RWPE2 (cell line): ENCODE measurements around the gene C1QL2.
A peak's percentile ranks its signal among the peaks of the same experiment; 100 is the strongest.

Source experiments
- ATAC-seq: fragments of 200-7000 bp; cut with Tn5 transposase; 3 replicates; pipeline ENCODE4 v1.9.1; 2021; ENCODE audit warnings: low read depth
- DNase-seq: peaks from one replicate; pipeline ENCODE4 v3.0.0-alpha.2; 2020; ENCODE audit warnings: low spot score
- H3K27ac ChIP-seq: fragments of 450-650 bp; 2 replicates; pipeline ENCODE4 v1.5.1; 2017; ENCODE audit warnings: mild to moderate bottlenecking; ENCODE audit not compliant: poor library complexity, severe bottlenecking
- H3K27me3 ChIP-seq: fragments of 250-450 bp; sonication (Bioruptor Pico); 2 replicates; pipeline ENCODE4 v1.5.1; 2021; ENCODE audit warnings: mild to moderate bottlenecking, moderate library complexity; ENCODE audit not compliant: insufficient read depth, poor library complexity, severe bottlenecking
- H3K36me3 ChIP-seq: fragments of 250-450 bp; sonication (Bioruptor Pico); 2 replicates; pipeline ENCODE4 v1.5.1; 2020; ENCODE audit warnings: low read depth, mild to moderate bottlenecking, moderate library complexity
- H3K4me1 ChIP-seq: fragments of 250-450 bp; sonication (Bioruptor Pico); 2 replicates; pipeline ENCODE4 v1.5.1; 2021; ENCODE audit warnings: mild to moderate bottlenecking, moderate library complexity; ENCODE audit not compliant: insufficient read depth, poor library complexity, severe bottlenecking
- H3K4me3 ChIP-seq: fragments of 250-450 bp; sonication (Bioruptor Pico); 2 replicates; pipeline ENCODE4 v1.5.1; 2021; ENCODE audit warnings: mild to moderate bottlenecking, moderate library complexity; ENCODE audit not compliant: severe bottlenecking
- H3K9me3 ChIP-seq: fragments of 250-450 bp; sonication (Bioruptor Pico); 2 replicates; pipeline ENCODE4 v1.5.1; 2021; ENCODE audit warnings: mild to moderate bottlenecking, moderate library complexity; ENCODE audit not compliant: severe bottlenecking
- TF ChIP-seq, protein P1 (sequence below): fragments of 450-650 bp; IDR thresholded peaks from one replicate; pipeline ENCODE4 v1.5.1; 2017; ENCODE audit warnings: mild to moderate bottlenecking, moderate library complexity; ENCODE audit not compliant: poor library complexity, severe bottlenecking

The C1QL2 gene

DNA sequence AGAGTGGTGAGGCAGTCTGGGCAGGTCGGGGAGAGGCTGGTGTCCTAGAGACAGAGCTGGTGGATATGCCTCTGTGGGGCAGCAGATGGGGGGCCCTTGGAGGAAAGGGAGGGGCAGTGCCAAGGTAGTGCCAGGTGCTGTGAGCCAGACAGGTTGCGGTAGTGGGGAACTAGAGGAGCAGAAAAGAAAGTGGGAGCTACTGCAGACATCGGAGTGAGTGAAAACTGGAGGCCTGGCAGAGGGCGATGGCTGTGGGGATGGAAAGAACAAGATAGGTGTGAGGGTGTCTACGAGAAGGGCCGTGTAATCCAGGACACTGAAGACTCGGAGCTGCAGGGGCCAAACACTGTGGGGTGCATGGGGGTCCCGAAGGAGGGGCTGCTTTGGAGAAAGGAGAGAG is 21.7 kb downstream of the C1QL2 start:
- ATAC-seq, result no peak
- Histone ChIP-seq H3K27me3 (peaks cover 36% of the 10 kb centered on the region), H3K4me1 (no peaks in the 10 kb centered on the region), H3K27ac (no peak overlapping the region), H3K4me3 (no peak overlapping the region), H3K36me3 (no peaks in the 10 kb centered on the region), H3K9me3 (no peaks in the 10 kb centered on the region)
- DNase-seq, result no peak
- TF ChIP-seq, protein P1, sequence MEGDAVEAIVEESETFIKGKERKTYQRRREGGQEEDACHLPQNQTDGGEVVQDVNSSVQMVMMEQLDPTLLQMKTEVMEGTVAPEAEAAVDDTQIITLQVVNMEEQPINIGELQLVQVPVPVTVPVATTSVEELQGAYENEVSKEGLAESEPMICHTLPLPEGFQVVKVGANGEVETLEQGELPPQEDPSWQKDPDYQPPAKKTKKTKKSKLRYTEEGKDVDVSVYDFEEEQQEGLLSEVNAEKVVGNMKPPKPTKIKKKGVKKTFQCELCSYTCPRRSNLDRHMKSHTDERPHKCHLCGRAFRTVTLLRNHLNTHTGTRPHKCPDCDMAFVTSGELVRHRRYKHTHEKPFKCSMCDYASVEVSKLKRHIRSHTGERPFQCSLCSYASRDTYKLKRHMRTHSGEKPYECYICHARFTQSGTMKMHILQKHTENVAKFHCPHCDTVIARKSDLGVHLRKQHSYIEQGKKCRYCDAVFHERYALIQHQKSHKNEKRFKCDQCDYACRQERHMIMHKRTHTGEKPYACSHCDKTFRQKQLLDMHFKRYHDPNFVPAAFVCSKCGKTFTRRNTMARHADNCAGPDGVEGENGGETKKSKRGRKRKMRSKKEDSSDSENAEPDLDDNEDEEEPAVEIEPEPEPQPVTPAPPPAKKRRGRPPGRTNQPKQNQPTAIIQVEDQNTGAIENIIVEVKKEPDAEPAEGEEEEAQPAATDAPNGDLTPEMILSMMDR, result no peak

DNA sequence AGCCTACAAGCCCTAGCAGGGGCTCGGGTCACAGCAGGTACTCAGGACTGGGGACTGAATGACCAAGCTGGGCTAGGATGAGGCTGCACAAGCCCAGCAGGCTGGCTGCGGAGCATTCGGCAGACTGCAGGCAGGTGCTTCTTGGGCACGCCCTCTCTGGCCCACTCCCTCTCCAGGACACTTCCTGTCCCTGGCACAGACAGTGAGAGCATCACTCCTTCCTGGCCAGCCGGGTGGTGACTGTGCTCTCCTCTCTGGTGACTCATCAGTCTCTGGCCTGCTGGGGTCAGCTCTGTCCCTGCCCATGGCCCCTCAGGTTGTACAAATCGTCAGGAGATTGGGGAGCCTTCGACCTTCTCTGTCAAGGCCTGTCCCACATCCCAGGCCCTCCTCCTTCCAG is 22.5 kb downstream of the C1QL2 start:
- Histone ChIP-seq H3K27me3 (peaks cover 37% of the 10 kb centered on the region), H3K4me1 (no peaks in the 10 kb centered on the region), H3K27ac (no peak overlapping the region), H3K4me3 (no peak overlapping the region), H3K36me3 (no peaks in the 10 kb centered on the region), H3K9me3 (no peaks in the 10 kb centered on the region)
- DNase-seq, result no peak
- ATAC-seq, result peak; percentile 59; the same call in 2 of the 3 replicates
- TF ChIP-seq, protein P1, result no peak

GRCh38 chr2:119134775-119135174 is 23.8 kb downstream of the C1QL2 start:
- TF ChIP-seq, protein P1, result no peak
- Histone ChIP-seq H3K36me3 (no peaks in the 10 kb centered on the region), H3K9me3 (no peaks in the 10 kb centered on the region), H3K4me1 (no peaks in the 10 kb centered on the region), H3K27ac (no peak overlapping the region), H3K4me3 (no peak overlapping the region), H3K27me3 (peaks cover 42% of the 10 kb centered on the region)
- DNase-seq (no peak), ATAC-seq (no peak)

DNA sequence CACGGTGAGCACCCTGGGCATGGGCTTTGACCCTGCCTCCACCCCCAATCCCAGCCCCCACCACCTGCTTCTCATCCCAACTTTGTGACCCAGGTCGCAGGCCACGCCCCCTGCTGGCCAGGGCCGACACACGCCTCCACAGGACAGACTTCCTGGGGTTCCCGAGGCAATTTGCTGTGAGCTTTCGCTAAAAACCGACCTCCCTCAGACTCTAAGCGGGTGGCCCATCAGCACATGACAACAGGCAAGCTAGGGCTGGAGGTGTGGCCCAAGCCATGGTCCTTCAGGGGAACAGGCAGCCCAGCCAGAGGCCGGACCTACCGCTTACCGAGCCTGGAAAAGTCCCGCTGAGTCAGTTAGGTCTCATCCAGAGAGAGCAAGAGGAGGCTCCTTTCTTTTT is 31.9 kb downstream of the C1QL2 start:
- H3K4me3 ChIP-seq, result no peak overlapping the region

DNA sequence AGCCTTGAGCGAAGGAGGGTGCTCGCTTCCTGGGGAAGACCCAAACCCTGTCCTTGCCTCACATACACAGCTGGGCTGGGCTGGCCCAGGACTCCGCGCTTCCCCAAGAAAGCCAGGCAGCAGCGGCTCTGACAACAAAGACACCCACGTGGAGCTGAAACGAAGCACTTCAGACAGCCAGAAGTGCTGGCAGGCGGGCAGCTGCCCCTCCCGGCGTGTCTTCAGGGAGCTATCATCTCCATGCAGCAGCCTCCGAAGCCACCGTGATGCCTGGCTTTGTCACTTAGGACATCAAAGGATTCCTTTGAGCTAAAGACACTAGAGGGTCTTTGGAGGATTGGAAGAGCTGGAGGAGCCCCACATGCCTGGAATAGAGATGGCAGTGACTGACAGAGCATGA is 35.2 kb downstream of the C1QL2 start:
- no peaks in the 10 kb centered on the region for H3K9me3 ChIP-seq
- H3K27me3 ChIP-seq, result peaks cover 8% of the 10 kb centered on the region
- H3K4me3 ChIP-seq, result no peak overlapping the region
- no peak for DNase-seq
- TF ChIP-seq, protein P1, result no peak
- no peaks in the 10 kb centered on the region for H3K4me1 ChIP-seq
- no peaks in the 10 kb centered on the region for H3K36me3 ChIP-seq
- ATAC-seq, result no peak
- no peak overlapping the region for H3K27ac ChIP-seq

More for the DNA sequence above, 31.9 kb downstream of the C1QL2 start:
- no peaks in the 10 kb centered on the region for H3K36me3 ChIP-seq
- H3K4me1 ChIP-seq, result no peaks in the 10 kb centered on the region
- H3K27me3 ChIP-seq, result peaks cover 37% of the 10 kb centered on the region
- TF ChIP-seq, protein P1, result peak; percentile 53
- DNase-seq (no peak), ATAC-seq (peak; percentile 27; the same call in 1 of the 3 replicates)
- no peaks in the 10 kb centered on the region for H3K9me3 ChIP-seq
- H3K27ac ChIP-seq, result no peak overlapping the region
